HG02981 (cell line): Measurements from ENCODE around the gene DNPEP.

Experiments
- ATAC-seq: cut with Tn5 transposase; IDR thresholded peaks from one replicate; pipeline ENCODE4 v1.9.1; 2021; ENCODE audit warnings: mild to moderate bottlenecking, moderate library complexity; ENCODE audit not compliant: unreplicated experiment

DNPEP gene

DNA sequence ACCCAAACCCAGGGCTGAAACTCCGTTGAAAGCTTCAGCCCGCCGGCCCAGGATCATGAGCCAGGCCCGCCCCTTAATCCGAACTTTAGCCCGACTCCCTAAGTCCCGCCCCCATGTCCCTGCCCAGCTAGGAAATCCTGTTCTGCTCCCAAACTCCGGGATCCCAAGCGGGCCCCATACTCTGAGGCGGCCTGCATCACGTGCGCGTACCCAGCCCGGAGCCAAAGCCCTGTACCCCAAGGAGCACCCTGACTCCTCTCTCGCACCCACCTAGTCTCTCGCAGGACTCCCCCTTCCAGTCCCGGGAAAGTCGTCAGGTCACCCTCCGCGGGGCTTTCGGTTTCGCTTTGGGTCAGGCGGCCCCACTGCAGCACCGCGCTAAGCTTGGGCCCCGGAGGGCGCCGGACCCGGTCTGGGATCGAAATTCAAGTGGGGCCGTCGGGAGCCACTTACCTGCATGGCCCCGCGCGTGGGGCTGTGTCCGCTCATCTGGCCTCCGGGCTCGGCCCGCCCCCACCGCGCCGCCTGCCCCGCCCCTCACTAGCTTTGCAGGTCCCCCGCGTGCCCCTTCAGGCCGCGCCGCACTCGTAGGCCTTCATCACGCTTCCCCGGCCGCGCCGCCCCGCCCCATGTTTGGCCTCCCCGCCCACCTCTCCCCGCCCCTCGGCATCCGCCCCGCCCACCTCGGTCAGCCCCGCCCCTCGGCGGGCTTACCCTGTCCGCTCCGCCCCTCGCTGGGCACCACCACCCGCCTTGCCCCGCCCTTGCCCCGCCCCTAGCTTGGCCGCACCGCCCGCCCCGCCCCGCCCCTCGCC, at the start of gene DNPEP:
Gene DNPEP, minus strand, starts transcription at position 607 of the 815 bp plus-strand sequence. Its CDS starts 118 bp downstream, at position 489.
- peak; percentile 59 for ATAC-seq

DNA sequence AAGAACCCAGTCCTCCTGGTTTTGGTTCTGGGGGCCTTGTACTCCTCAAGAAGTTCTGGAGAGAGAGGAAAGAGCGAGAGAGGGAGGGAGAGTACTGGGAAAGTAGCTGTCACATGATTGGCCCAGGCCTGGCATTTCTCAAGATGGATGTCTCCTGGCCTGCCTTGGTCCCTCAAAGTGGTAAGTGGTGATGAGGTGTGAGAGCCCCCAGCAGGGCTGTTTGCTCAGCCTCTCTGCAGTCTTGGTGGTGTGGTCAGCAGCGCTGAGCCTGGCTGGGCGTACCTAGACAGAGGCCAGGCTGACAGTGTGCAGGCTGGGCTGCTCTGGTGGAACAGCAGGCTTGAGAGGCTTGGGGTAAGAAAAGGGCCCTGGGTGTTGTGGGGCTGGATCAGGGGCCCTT, 49.4 kb upstream of the DNPEP start:
- no peak for ATAC-seq

DNA sequence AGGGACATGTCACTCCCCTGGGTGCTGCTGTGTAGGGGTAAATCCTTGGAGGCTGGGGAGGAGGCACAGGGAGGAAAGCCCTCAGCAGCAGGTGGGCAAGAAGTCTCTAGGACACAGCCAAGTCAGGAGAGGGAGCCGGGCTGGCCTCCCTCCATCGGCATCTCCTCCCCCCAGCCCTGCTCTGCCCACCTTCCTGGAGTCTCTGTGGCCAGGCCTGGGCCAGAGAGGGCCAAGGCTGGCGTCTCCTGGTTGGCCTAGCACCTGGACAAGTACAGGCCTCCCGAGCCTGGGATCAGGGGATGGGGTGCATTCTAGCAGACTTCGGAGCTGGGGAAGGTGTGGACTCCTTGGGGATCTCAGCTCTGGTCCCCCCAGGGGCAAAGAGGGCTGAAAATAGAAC, 48.8 kb upstream of the DNPEP start:
- ATAC-seq = no peak

DNA sequence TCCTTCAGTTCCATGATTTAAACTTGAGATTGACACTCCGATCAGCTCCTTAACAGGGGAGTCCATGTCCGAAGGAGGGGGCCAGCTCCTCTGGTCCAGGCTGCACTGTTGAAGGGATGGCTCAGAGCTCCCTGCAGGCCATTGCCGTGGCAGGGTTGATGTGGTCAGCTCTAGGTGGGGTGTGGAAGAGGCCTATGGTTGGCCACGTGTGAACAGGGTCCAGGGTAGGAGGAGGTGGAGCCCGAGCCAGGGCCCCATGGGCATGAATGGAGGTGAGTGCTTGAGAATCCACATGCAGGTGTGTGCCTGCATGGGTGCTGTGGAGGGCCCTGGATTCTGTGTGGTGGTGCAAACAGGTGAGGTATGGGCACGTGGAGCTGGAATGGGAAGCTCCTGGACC, 48.0 kb upstream of the DNPEP start:
- ATAC-seq = no peak

DNA sequence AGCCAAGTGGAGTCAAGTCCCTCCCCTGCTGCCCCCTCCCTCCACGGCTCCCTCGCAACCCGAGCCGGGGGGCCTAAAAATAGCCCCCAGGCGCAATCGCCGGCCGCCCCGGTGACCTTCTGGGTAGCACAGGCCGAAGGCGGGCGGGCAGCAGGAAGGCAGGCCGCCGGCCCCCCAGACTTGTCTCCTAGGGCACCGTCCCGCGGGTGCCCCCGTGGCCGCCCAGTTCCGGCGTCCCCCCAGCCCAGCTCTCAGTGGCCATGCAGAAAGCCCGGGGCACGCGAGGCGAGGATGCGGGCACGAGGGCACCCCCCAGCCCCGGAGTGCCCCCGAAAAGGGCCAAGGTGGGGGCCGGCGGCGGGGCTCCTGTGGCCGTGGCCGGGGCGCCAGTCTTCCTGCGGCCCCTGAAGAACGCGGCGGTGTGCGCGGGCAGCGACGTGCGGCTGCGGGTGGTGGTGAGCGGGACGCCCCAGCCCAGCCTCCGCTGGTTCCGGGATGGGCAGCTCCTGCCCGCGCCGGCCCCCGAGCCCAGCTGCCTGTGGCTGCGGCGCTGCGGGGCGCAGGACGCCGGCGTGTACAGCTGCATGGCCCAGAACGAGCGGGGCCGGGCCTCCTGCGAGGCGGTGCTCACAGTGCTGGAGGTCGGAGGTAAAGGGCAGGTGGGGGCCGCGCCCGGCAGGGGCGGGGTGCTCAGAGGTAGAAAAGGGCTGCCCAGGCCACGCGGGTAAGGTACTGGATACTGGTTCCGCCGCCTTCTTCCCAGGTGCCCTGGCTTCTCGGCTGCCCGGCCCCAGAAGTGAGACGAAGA, 47.2 kb upstream of the DNPEP start, which contains the start of gene SPEG:
Gene SPEG, plus strand, starts transcription at position 126 of the 808 bp plus-strand sequence. Its CDS starts 135 bp downstream, at position 261.
- no peak for ATAC-seq

DNA sequence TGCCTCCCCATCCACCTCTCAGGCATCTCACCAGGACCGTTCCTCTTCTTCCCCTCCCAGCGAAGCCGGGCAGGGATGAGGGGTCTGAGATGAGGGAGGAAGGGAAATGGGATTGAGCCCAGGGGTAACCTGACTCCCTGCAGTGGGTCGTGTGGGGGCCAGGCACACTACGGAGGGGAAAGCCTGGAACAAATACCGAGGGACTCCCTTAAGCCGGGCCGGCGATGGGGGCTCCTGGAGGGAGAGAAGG, 46.7 kb upstream of the DNPEP start:
- no peak for ATAC-seq

DNA sequence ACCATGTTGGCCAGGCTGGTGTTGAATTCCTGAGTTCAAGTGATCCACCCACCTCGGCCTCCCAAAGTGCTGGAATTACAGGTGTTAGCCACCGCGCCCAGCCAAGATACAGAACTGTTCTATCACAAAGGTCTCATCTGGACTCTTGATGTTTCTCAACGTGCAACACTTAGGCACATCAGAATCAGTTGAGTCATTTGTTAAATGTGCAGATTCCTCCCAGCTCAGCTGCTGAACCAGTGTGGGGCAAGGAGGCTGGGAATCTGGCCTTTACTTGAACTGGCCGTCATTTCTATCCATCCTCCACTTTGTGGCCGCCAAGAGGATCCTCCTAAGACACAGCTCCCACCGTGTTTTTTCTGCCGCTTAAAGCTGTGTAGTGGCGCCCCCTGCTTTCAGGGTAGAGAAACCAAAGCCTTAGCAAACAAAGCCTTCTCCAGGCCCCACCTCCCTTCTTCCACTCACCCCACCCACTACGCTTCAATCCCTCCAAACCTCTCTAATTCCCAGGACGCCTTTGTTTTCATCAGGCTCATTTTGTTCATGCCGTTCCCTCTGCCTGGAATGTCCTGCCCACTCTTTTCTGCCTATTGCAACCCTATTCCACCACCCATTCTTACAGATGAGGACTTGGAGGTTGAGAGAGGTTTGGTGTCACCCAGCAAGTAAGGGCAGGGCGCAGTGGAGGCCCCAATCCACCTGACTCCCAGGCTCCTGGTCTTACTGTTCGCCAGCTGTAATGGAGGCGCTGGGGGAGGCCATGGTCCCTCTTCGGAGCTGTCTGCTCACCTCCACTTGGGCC, 46.2 kb upstream of the DNPEP start:
- no peak for ATAC-seq

DNA sequence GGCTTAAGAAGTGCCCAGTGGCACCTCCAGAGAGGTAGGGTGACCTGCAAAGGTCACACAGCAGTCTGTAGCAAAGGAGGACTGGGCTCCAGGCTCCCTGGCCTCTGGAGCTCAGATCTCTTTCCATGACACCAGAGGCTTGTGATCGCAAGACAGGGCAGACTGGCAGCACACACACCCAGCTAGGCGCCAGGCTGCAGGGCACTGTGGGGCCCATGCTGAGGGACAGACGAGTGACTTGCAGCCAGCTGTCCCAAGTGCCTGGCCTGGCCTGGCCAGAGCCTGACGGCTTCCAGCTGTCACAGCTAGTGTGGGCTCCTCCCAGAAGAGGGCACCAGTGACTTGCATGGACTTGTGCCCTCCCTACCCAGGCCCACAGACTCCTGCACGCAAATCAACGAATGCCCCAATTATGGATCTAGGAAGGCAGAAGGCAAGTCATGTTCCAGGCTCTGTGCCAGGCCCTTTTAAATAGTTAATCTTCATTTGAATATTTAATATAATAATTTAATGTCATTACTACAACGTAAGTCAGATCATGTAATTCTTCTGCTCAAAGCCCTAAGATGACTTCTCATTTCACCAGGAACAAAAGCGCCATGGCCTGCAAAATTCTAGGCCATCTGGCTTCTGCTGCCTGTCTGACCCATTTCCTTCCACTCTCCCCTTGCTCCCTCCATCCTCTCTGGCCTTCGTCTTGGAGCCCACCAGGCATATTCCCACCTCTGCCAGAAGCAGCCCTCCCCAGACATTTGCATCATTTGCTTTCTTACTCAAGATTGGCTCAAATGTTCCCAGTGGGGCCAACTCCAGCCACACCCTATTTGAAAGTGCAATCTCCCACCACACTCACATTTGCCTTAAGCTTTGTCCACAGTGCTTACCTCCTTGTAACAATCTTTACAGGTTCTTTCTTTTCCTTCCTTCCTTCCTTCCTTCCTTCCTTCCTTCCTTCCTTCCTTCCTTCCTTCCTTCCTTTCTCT, 43.2 kb upstream of the DNPEP start:
- ATAC-seq = no peak

DNA sequence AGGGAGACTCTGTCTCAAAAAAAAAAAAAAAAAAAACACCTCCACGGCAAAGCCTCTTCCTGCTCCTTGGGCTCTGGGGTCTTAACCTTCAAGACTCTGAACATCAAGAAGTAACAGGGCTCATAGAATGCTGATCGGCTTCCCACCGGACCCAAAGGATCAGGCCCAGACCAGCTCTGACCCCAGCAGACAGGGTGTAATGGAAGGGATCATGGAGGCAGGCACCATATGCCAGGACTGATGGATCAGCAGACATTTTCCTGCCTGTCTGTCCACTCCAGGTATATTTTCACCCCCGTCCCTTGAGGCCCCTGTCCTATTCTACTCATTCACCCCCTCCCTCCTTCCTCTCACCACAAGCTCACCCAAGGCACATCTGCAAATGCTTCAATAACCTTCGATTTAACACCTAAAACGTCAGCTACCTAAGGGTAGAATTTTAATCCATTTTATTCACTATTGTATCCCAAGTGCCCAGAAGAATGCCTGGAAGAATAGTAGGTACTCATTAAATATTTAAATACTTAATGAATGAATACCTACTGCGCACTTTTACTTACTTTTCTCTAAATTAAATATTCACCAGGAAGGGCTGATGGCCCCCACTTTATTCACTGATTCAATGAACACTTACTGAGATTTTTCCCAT, 42.4 kb upstream of the DNPEP start:
- no peak for ATAC-seq

DNA sequence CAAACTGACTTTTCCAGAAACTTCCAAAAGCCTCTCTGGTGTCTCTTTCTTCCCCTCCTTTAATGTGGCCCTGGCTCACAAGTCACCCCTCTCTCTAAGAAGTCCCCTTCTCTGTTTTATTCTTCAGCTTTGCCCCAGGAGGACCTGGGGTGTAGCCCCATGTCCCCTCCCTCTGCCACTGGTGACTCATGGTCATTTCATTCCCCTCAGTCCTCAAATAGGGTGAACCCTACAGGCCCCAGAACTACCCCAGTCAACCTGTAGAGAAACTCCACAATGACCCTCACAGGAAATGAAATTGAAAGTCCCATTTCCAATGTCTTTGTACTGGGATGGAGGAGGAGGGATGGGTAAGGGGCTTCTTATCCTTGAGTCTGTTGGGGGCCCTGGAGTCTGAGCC, 40.8 kb upstream of the DNPEP start:
- no peak for ATAC-seq

DNA sequence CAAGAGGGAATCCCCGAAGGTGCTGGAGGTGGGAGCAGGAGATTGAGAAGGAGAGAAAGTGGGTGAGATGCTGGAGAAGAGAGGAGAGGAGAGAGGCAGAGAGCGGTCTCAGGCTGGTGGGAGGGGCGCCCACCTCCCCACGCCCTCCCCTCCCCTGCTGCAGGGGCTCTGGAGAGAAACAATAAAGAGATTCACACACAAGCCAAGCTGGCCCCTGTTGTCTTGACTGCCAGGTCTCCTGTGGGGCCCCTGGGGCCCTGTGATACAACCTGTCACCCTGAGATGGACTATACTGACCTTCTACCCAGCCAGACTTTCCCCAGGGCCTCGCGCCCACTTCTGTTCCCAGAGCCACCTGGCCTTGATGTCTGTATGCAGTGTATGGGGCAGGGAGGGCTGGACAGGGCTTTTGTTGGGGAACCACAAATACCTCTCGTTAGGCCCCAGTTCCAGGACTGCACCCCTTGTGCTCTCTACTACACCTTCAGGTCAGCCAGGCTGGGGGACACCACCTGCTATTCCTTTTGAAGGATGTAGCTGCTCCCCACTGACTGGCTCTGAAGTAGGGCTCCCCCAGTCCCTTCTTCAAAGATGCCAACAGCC, 38.9 kb upstream of the DNPEP start:
- ATAC-seq = no peak

DNA sequence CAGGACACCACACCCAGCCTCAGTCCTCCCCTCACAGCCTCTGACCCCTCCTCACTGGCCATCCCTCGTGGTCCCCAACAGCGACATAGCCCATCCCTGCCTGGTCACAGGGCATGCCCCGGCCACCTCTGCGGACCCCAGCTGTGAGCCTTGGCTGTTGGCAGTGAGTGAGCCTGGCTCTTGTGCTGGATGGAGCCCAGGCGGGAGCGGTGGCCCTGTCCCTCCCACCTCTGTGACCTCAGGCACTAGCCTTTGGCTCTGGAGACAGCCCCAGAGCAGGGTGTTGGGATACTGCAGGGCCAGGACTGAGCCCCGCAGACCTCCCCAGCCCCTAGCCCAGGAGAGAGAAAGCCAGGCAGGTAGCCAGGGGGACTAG, 38.3 kb upstream of the DNPEP start:
- no peak for ATAC-seq

DNA sequence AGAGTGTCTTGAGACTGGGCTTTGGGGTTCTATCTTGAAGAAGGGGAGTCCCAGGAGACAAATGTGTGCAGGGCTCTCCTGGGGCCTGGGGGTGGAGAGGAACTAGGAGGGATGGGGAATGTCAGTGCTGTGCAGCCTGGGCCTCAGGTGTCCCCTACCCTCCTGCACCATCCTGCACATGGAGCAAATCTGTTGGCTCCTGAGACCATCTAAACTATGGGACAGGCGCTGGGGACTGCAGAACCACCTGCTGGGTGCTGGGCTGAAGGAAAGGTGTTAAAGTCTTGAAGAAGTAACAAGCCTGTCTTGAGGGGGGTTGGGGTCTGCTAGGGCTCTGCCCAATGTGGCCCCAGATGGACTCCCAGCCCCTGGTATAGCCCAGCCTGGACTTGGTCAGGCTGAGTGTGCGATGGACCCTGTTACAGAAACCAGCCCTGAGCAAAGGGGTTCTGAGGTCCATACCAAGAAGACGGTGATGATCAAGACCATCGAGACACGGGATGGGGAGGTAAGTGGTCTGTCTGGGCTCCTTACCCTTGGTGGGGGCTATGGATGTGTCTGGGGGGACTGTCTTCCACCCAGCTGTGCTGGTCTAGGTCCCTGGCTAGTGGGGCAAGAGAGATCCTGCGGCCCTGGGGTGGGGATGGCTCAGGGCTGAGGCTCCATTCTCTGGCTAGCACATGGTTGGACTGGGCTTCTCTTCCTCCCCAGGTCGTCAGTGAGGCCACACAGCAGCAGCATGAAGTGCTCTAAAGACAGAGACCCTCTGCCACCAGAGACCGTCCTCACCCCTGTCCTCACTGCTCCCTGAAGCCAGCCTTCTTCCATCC, 37.7 kb upstream of the DNPEP start:
- ATAC-seq = no peak

DNA sequence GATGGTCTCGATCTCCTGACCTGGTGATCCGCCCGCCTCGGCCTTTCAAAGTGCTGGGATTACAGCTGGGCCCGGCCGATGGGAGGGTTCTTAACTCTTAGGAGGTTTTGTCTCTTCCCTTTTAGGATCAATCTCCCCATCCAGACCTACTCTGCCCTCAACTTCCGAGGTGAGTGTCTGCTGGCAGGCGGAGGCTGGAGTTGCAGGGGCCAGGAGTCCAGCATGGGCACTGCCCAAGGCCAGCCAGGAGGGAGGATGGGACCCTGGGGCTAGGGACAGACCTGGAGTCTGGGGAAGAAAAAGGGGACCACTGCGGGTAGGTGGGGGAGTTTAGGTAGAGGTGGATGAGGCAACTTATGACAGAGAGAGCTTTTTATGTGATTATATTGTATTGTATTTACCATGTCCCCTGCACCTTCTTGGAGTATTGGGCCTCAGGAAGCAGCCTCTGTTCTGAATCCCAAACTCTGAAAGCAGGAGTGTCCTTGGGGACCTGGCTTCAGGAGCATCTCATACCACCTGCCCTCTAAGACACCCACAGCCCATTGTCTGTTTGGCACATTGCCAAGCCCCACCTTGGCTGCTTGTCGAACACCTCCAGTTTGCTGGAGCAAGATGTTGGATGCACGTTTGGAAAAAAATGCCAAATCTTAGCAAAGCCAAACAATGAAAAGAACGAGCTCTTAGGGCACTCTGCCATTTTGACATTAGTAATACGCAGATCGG, 36.1 kb upstream of the DNPEP start:
- no peak for ATAC-seq

DNA sequence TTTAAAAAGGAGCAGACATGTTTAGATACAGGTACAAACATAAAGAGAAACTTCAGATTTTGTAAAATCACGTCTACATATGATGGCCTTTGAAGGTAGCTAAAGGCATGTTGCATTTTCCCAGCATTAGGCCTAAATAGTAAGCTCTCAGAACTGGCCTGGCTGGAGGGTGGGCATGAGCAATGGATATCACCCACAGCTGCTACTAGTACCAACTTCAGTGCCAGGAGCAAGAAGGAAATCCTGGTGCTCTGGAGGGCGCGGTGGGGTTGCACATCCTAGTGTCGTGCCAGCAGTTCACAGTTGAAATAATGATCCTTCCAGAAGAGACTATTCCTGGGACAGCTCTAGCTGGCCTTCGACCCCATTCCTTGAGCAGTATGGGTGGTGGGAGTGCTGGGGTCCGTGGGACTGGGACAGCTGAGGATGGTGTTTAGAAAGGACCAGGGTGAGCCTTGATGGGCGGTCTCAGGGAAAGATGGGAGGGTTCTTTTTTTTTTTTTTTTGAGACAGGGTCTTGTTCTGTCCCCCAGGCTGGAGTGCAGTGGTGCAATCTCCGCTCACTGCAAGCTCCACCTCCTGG, 35.3 kb upstream of the DNPEP start:
- ATAC-seq = no peak

DNA sequence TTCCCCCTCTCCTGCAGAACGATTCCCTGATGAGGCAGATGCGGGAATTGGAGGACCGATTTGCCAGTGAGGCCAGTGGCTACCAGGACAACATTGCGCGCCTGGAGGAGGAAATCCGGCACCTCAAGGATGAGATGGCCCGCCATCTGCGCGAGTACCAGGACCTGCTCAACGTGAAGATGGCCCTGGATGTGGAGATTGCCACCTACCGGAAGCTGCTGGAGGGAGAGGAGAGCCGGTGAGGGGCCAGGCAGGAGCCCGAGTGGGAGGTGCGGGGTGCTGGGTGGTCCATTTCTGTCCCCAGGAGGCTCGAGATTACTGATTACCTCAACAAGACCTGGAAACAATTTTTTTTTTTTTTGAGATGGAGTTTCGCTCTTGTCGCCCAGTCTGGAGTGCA, 33.6 kb upstream of the DNPEP start:
- ATAC-seq = no peak

DNA sequence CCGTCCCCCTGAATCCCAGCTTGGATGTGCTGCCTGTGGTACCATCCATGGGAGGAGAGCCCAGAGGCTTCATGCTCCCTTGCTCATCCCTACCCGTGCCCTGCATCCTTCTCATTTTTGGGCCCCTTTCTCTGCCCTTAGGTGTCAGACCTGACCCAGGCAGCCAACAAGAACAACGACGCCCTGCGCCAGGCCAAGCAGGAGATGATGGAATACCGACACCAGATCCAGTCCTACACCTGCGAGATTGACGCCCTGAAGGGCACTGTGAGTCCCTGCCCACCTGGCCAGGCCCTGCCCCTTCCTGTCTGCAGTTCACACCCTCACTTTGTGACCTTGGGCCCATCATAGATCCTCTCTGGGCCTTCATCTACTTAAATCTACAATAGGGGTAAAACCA, 33.0 kb upstream of the DNPEP start:
- ATAC-seq = no peak
